OCI-LY7 (cell line): ENCODE data around the gene TEX101. TPM values are rescaled to one million over a fixed set of nuclear protein-coding genes. Genes with fewer than 3 reads are reported as not detected.

Source experiments
- BruUV-seq: library from RNA; stranded (reverse); fragments of 400-500 nt; replicated peaks from 2 replicates; lab custom pipeline; 2021; lab: Mats Ljungman, UMichigan
- CTCF ChIA-PET: fragments of 300-600 bp; sonication (Branson Sonifier 250); formaldehyde crosslinking; loops from one replicate; lab custom pipeline; 2022; ENCODE audit warnings: antibody characterized with exemption; ENCODE audit not compliant: unreplicated experiment; lab: Charles Lee
- POLR2A ChIA-PET: fragments of 300-600 bp; sonication (Branson Sonifier 250); formaldehyde crosslinking; loops from one replicate; lab custom pipeline; 2022; ENCODE audit warnings: antibody characterized with exemption; lab: Charles Lee
- DNase-seq: peaks from one replicate; pipeline ENCODE4 v3.0.0-alpha.2; 2015; ENCODE audit warnings: low spot score
- H2AFZ ChIP-seq: fragments of 200-600 bp; sonication (generic), shearing (Covaris generic); 2 replicates; pipeline ENCODE4 v1.6.1; 2014; ENCODE audit warnings: mild to moderate bottlenecking, antibody characterized with exemption, low read length, moderate library complexity
- H3K27ac ChIP-seq: fragments of 200-600 bp; sonication (generic); 2 replicates; pipeline ENCODE4 v1.5.1; 2014; ENCODE audit warnings: mixed run types, low read depth, mild to moderate bottlenecking, moderate library complexity, low read length, inconsistent platforms; ENCODE audit not compliant: poor library complexity, severe bottlenecking
- H3K36me3 ChIP-seq: fragments of 200-600 bp; sonication (generic); 2 replicates; pipeline ENCODE4 v1.6.1; 2014; ENCODE audit warnings: mild to moderate bottlenecking, antibody characterized with exemption, low read length, moderate library complexity, mixed read lengths; ENCODE audit not compliant: insufficient read depth
- H3K4me1 ChIP-seq: fragments of 200-600 bp; sonication (generic); 2 replicates; pipeline ENCODE4 v1.5.1; 2014; ENCODE audit warnings: mild to moderate bottlenecking, low read length; ENCODE audit not compliant: insufficient read depth, poor library complexity, severe bottlenecking
- H3K4me2 ChIP-seq: fragments of 200-600 bp; sonication (generic); 2 replicates; pipeline ENCODE4 v1.6.1; 2014; ENCODE audit warnings: mild to moderate bottlenecking, low read length
- H3K4me3 ChIP-seq: fragments of 200-600 bp; sonication (generic); 2 replicates; pipeline ENCODE4 v1.5.1; 2014; ENCODE audit warnings: mild to moderate bottlenecking, low read depth, low read length; ENCODE audit not compliant: poor library complexity, severe bottlenecking
- H3K79me2 ChIP-seq: fragments of 200-600 bp; sonication (generic); 2 replicates; pipeline ENCODE4 v1.6.1; 2016; ENCODE audit warnings: low read depth, mild to moderate bottlenecking, low read length, moderate library complexity, mixed read lengths; ENCODE audit not compliant: insufficient read depth
- H3K9me2 ChIP-seq: fragments of 200-600 bp; sonication (generic); 2 replicates; pipeline ENCODE4 v1.6.1; 2016; ENCODE audit warnings: mild to moderate bottlenecking, low read length, mixed read lengths; ENCODE audit not compliant: insufficient read depth
- H3K9me3 ChIP-seq: fragments of 200-600 bp; sonication (generic); 2 replicates; pipeline ENCODE4 v1.6.1; 2014; ENCODE audit warnings: mild to moderate bottlenecking, mixed run types, low read length, mixed read lengths
- H4K20me1 ChIP-seq: fragments of 200-600 bp; sonication (generic); 2 replicates; pipeline ENCODE4 v1.6.1; 2014; ENCODE audit warnings: mild to moderate bottlenecking, antibody characterized with exemption, low read length, moderate library complexity, mixed read lengths; ENCODE audit not compliant: insufficient read depth
- CTCF ChIP-seq: fragments of 200-600 bp; sonication (generic); conservative IDR thresholded peaks from 2 replicates; pipeline ENCODE4 v1.5.1; 2014; ENCODE audit warnings: mild to moderate bottlenecking, antibody characterized with exemption, low read length, moderate library complexity, mixed read lengths
- EZH2phosphoT487 ChIP-seq: fragments of 200-600 bp; sonication (generic); IDR thresholded peaks from 2 replicates; pipeline ENCODE4 v1.6.1; 2018; ENCODE audit warnings: low read depth, borderline replicate concordance, mild to moderate bottlenecking, mixed run types, antibody characterized with exemption, low read length, moderate library complexity, mixed read lengths
- intact Hi-C: fragments of 100-400 bp; cut with micrococcal nuclease; formaldehyde crosslinking; loops from one replicate; pipeline ENCODE4 v1.10.0; 2022; ENCODE audit not compliant: unreplicated experiment
- total RNA-seq, 2 experiments: library from RNA; depleted of rRNA in 1 of 2; stranded (reverse); fragments of >200 nt in 1 of 2; shearing (Covaris generic) in 1 of 2; gene quantifications; 2 replicates each; pipeline ENCODE4 v1.2.3, GENCODE V29; 2014 to 2022

Gene TEX101
- total RNA-seq, 2 experiments from 2014 or later: not detected

- TF ChIP-seq EZH2phosphoT487 (no peak), CTCF (no peak)
- intact Hi-C loops: loop anchor here (10.0 kb wide), 1 partner anchor 150 kb away; the partner anchor contains the start of genes IRGQ and ZNF576
- no peaks in the 10 kb centered on the region for H3K79me2 ChIP-seq
- H3K4me3 ChIP-seq: no peak overlapping the region
- POLR2A ChIA-PET: no interaction called here
- DNase-seq: no peak
- no peaks in the 10 kb centered on the region for H4K20me1 ChIP-seq
- H3K4me2 ChIP-seq: no peak overlapping the region
- H2AFZ ChIP-seq: no peak overlapping the region
- CTCF ChIA-PET: no interaction called here
- no peaks in the 10 kb centered on the region for H3K9me2 ChIP-seq
- H3K4me1 ChIP-seq: no peaks in the 10 kb centered on the region
- H3K9me3 ChIP-seq: no peaks in the 10 kb centered on the region
- H3K36me3 ChIP-seq: no peaks in the 10 kb centered on the region
- H3K27ac ChIP-seq: no peak overlapping the region
- no TSS peak for BruUV-seq
Observed at GRCh38 chr19:43444531-43445287, 30.0 kb downstream of the TEX101 start.

GRCh38 chr19:43445426-43445825, 30.7 kb downstream of the TEX101 start:
- H4K20me1 ChIP-seq: no peaks in the 10 kb centered on the region
- no peak overlapping the region for H2AFZ ChIP-seq
- no peaks in the 10 kb centered on the region for H3K9me3 ChIP-seq
- H3K4me1 ChIP-seq: no peaks in the 10 kb centered on the region
- ChIA-PET CTCF (no interaction called here), POLR2A (no interaction called here)
- H3K9me2 ChIP-seq: no peaks in the 10 kb centered on the region
- no peak overlapping the region for H3K4me3 ChIP-seq
- TF ChIP-seq EZH2phosphoT487 (no peak), CTCF (no peak)
- H3K36me3 ChIP-seq: no peaks in the 10 kb centered on the region
- no peak overlapping the region for H3K27ac ChIP-seq
- no TSS peak for BruUV-seq
- DNase-seq: no peak
- intact Hi-C loops: loop anchor here (10.0 kb wide), 1 partner anchor 149 kb away; the partner anchor contains the start of genes IRGQ and ZNF576
- H3K4me2 ChIP-seq: no peak overlapping the region
- no peaks in the 10 kb centered on the region for H3K79me2 ChIP-seq
